GM21447 (cell line): Measurements from ENCODE around the gene NUP214.
"Not testable (repeated sequence)": the region's sequence is repeated elsewhere in the genome, so short reads cannot be mapped to it uniquely, and the experiment has no call there.

ENCODE experiments used
- ATAC-seq: cut with Tn5 transposase; IDR thresholded peaks from one replicate; pipeline ENCODE4 v1.9.1; 2021; ENCODE audit not compliant: unreplicated experiment

Gene NUP214

GRCh38 chr9:131228988-131229387 is 103.6 kb downstream of the NUP214 start:
- ATAC-seq, result no peak

GRCh38 chr9:131233556-131233955 is 108.2 kb downstream of the NUP214 start:
- no peak for ATAC-seq

GRCh38 chr9:131233995-131234394 is 108.6 kb downstream of the NUP214 start:
- ATAC-seq, result no peak

- no peak for ATAC-seq
Observed at GRCh38 chr9:131234799-131235479, 109.6 kb downstream of the NUP214 start.

GRCh38 chr9:131235480-131235851 is 110.1 kb downstream of the NUP214 start:
- no peak for ATAC-seq

- no peak for ATAC-seq
Observed at GRCh38 chr9:131236161-131236560, 110.8 kb downstream of the NUP214 start.

- ATAC-seq, result no peak
Observed at GRCh38 chr9:131236761-131237160, 111.4 kb downstream of the NUP214 start.

- ATAC-seq, result no peak
Observed at GRCh38 chr9:131237291-131237690, 111.9 kb downstream of the NUP214 start.

GRCh38 chr9:131237931-131238401 is 112.6 kb downstream of the NUP214 start:
- ATAC-seq, result peak; percentile 85

- ATAC-seq, result peak; percentile 9
Observed at GRCh38 chr9:131238402-131239021, 113.1 kb downstream of the NUP214 start.

- no peak for ATAC-seq
Observed at GRCh38 chr9:131239161-131239975, 114.0 kb downstream of the NUP214 start.

- ATAC-seq, result no peak
Observed at GRCh38 chr9:131240047-131240921, 114.9 kb downstream of the NUP214 start.

GRCh38 chr9:131244331-131244730 is 118.9 kb downstream of the NUP214 start:
- ATAC-seq, result not testable (repeated sequence)

GRCh38 chr9:131246618-131247017 is 121.2 kb downstream of the NUP214 start:
- ATAC-seq, result no peak

- ATAC-seq, result peak; percentile 3
Observed at GRCh38 chr9:131252120-131252519, 126.7 kb downstream of the NUP214 start.

GRCh38 chr9:131253891-131254491 is 128.6 kb downstream of the NUP214 start:
- no peak for ATAC-seq

- ATAC-seq, result no peak
Observed at GRCh38 chr9:131254626-131255025, 129.2 kb downstream of the NUP214 start.

- ATAC-seq, result no peak
Observed at GRCh38 chr9:131255676-131256197, 130.4 kb downstream of the NUP214 start.

GRCh38 chr9:131257266-131258025 is 132.1 kb downstream of the NUP214 start:
- no peak for ATAC-seq
